GM21390 (cell line): ENCODE measurements around the gene NXPH4.

ENCODE experiments used
- ATAC-seq: cut with Tn5 transposase; IDR thresholded peaks from one replicate; pipeline ENCODE4 v1.9.1; 2021; ENCODE audit not compliant: unreplicated experiment

Gene NXPH4

GRCh38 chr12:57230381-57231155 lies 14.0 kb downstream of the NXPH4 start:
- ATAC-seq: no peak

- ATAC-seq: no peak
Measured at GRCh38 chr12:57231276-57232021, 14.9 kb downstream of the NXPH4 start.

- no peak for ATAC-seq
Measured at GRCh38 chr12:57232156-57232756, 15.7 kb downstream of the NXPH4 start.

GRCh38 chr12:57233357-57234232 lies 17.0 kb downstream of the NXPH4 start:
- ATAC-seq: no peak

- no peak for ATAC-seq
Measured at GRCh38 chr12:57234233-57234570, 17.6 kb downstream of the NXPH4 start.

GRCh38 chr12:57234571-57235016 lies 18.0 kb downstream of the NXPH4 start:
- ATAC-seq: no peak

- no peak for ATAC-seq
Measured at GRCh38 chr12:57235017-57235727, 18.6 kb downstream of the NXPH4 start.

- ATAC-seq: no peak
Measured at GRCh38 chr12:57235728-57236131, 19.1 kb downstream of the NXPH4 start.

- ATAC-seq: no peak
Measured at GRCh38 chr12:57236201-57236924, 19.8 kb downstream of the NXPH4 start.

GRCh38 chr12:57236925-57237595 lies 20.5 kb downstream of the NXPH4 start:
- ATAC-seq: no peak

GRCh38 chr12:57237596-57237931 lies 21.0 kb downstream of the NXPH4 start:
- ATAC-seq: no peak

GRCh38 chr12:57237932-57238853 lies 21.6 kb downstream of the NXPH4 start:
- ATAC-seq: no peak

GRCh38 chr12:57238854-57239554 lies 22.4 kb downstream of the NXPH4 start:
- peak; percentile 51 for ATAC-seq

- peak; percentile 3 for ATAC-seq
Measured at GRCh38 chr12:57239587-57240065, 23.0 kb downstream of the NXPH4 start.

GRCh38 chr12:57240066-57240921 lies 23.7 kb downstream of the NXPH4 start:
- ATAC-seq: no peak

GRCh38 chr12:57240926-57241401 lies 24.4 kb downstream of the NXPH4 start:
- no peak for ATAC-seq
